WTC11 (cell line): ENCODE results near the gene USP10. TPM values are rescaled to one million over a fixed set of nuclear protein-coding genes. Genes with fewer than 3 reads are reported as not detected.

Experiments
- ATAC-seq: fragments of 200-7000 bp; cut with Tn5 transposase; 2 replicates; pipeline ENCODE4 v1.10.0; 2021; ENCODE audit warnings: mild to moderate bottlenecking, moderate library complexity
- CTCF ChIA-PET: fragments of 300-600 bp; sonication (Branson Sonifier 250); formaldehyde crosslinking; loops from one replicate; lab custom pipeline; 2021; ENCODE audit warnings: antibody characterized with exemption; lab: Charles Lee
- POLR2A ChIA-PET: fragments of 350-600 bp; sonication (Branson Sonifier 250); formaldehyde crosslinking; loops from one replicate; lab custom pipeline; 2021; ENCODE audit warnings: antibody characterized with exemption; lab: Charles Lee
- DNase-seq: peaks from one replicate; pipeline ENCODE4 v3.0.0; 2021; ENCODE audit warnings: low spot score
- H3K27ac Mint-ChIP-seq: 2 replicates; pipeline ENCODE4 v1.8.0; 2021; ENCODE audit warnings: mixed read lengths
- H3K27me3 Mint-ChIP-seq: 2 replicates; pipeline ENCODE4 v1.8.0; 2021; ENCODE audit warnings: low read depth, mild to moderate bottlenecking, moderate library complexity, mixed read lengths
- H3K36me3 Mint-ChIP-seq: 2 replicates; pipeline ENCODE4 v1.8.0; 2021; ENCODE audit warnings: mixed read lengths
- H3K4me1 Mint-ChIP-seq: 2 replicates; pipeline ENCODE4 v1.8.0; 2022; ENCODE audit warnings: mixed read lengths
- H3K4me3 Mint-ChIP-seq: 2 replicates; pipeline ENCODE4 v1.8.0; 2021; ENCODE audit warnings: mild to moderate bottlenecking, moderate library complexity, mixed read lengths
- H3K9me3 Mint-ChIP-seq: 2 replicates; pipeline ENCODE4 v1.8.0; 2021; ENCODE audit warnings: mixed read lengths
- E2F1 ChIP-seq: sonication (generic); formaldehyde crosslinking; IDR thresholded peaks from 2 replicates; pipeline ENCODE4 v1.8.0; 2022; ENCODE audit warnings: mild to moderate bottlenecking, missing genetic modification reagents
- E2F5 ChIP-seq: sonication (generic); formaldehyde crosslinking; IDR thresholded peaks from 2 replicates; pipeline ENCODE4 v1.8.1; 2022; ENCODE audit warnings: mild to moderate bottlenecking, moderate library complexity, missing genetic modification reagents
- ERG ChIP-seq: fragments of 250-450 bp; sonication (Bioruptor Pico); IDR thresholded peaks from 2 replicates; pipeline ENCODE4 v1.8.0; 2021; ENCODE audit warnings: mild to moderate bottlenecking
- FOXJ3 ChIP-seq: sonication (generic); formaldehyde crosslinking; IDR thresholded peaks from 2 replicates; pipeline ENCODE4 v1.9.0; 2021; ENCODE audit warnings: missing genetic modification reagents, mild to moderate bottlenecking, borderline replicate concordance
- HMGXB4 ChIP-seq: sonication (generic); formaldehyde crosslinking; IDR thresholded peaks from 2 replicates; pipeline ENCODE4 v1.8.1; 2023; ENCODE audit warnings: mild to moderate bottlenecking, moderate library complexity, missing genetic modification reagents
- NR2C2 ChIP-seq: sonication (generic); formaldehyde crosslinking; IDR thresholded peaks from 2 replicates; pipeline ENCODE4 v1.8.0; 2022; ENCODE audit warnings: mild to moderate bottlenecking, missing genetic modification reagents
- RELA ChIP-seq: sonication (generic); formaldehyde crosslinking; IDR thresholded peaks from 2 replicates; pipeline ENCODE4 v1.8.1; 2022; ENCODE audit warnings: missing genetic modification reagents, mild to moderate bottlenecking, borderline replicate concordance
- ZNF425 ChIP-seq: fragments of 250-450 bp; sonication (Bioruptor Pico); conservative IDR thresholded peaks from 2 replicates; pipeline ENCODE4 v1.9.0; 2021; ENCODE audit warnings: mild to moderate bottlenecking
- ZNF671 ChIP-seq: fragments of 250-450 bp; sonication (Bioruptor Pico); IDR thresholded peaks from 2 replicates; pipeline ENCODE4 v1.8.0; 2021; ENCODE audit warnings: mild to moderate bottlenecking
- total RNA-seq: library from RNA; stranded (reverse); gene quantifications from 3 replicates; pipeline ENCODE4 v1.2.3, GENCODE V29; 2021
- TF ChIP-seq, protein P1 (sequence below): sonication (generic); formaldehyde crosslinking; IDR thresholded peaks from 2 replicates; pipeline ENCODE4 v1.8.0; 2023; ENCODE audit warnings: missing genetic modification reagents, mild to moderate bottlenecking, borderline replicate concordance
- TF ChIP-seq, protein P2 (sequence below): sonication (generic); formaldehyde crosslinking; IDR thresholded peaks from 2 replicates; pipeline ENCODE4 v1.8.1; 2022; ENCODE audit warnings: low read depth, mild to moderate bottlenecking, moderate library complexity, missing genetic modification reagents, borderline replicate concordance
- TF ChIP-seq, protein P3 (sequence below): sonication (generic); formaldehyde crosslinking; IDR thresholded peaks from 2 replicates; pipeline ENCODE4 v1.8.1; 2022; ENCODE audit warnings: low read depth, missing genetic modification reagents, borderline replicate concordance
- TF ChIP-seq, protein P4 (sequence below): sonication (generic); formaldehyde crosslinking; IDR thresholded peaks from 2 replicates; pipeline ENCODE4 v1.8.1; 2022; ENCODE audit warnings: missing genetic modification reagents, borderline replicate concordance

USP10 gene
- total RNA-seq, 1 experiment from 2014 or later, result 138 TPM

DNA sequence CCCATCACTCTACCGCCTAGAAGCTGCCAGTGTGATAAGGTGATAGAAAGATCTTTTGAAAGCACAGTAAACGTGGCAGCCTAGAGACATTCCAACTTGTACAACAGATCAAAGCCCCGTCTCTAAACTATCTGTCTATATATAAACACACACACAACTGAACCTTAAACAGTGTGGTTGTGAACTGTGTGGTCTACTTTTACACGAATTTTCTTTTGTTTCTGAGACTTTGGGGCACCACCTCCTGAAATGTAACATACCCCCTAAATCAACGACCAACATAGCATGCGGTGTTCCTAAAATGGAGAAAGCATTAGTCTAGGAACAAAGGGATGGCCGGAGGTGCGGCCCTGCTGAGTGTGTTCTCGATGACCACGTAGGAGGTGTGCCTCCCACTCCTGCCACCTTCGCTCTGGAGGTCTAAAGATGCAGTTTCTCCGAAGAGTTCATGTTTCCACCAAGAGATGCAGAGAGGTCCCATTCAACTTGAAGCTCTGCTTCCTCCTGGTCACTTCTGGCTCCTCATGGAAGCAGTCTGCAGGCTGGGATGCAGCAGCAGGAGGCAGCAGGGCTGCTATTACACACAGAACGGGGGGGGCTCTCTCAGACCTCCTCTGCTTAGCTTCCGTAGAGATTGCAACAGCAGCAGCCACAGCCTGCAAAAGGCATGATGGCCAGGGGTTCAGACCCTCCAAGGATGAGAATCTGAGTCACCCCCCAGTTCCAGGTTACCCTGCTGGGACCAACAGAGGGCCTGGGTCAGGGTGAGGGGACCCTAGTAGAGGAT, 22.6 kb upstream of the USP10 start:
- Mint-ChIP-seq H3K4me3 (no peak overlapping the region), H3K27ac (no peak overlapping the region), H3K27me3 (no peaks in the 10 kb centered on the region), H3K36me3 (no peaks in the 10 kb centered on the region), H3K4me1 (peaks cover 20% of the 10 kb centered on the region), H3K9me3 (no peaks in the 10 kb centered on the region)
- POLR2A ChIA-PET, result no interaction called here
- no peak for TF ChIP-seq ZNF425
- TF ChIP-seq HMGXB4 (CRISPR knock-in tag), result no peak
- no peak for TF ChIP-seq FOXJ3 (CRISPR knock-in tag)
- TF ChIP-seq, protein P1, sequence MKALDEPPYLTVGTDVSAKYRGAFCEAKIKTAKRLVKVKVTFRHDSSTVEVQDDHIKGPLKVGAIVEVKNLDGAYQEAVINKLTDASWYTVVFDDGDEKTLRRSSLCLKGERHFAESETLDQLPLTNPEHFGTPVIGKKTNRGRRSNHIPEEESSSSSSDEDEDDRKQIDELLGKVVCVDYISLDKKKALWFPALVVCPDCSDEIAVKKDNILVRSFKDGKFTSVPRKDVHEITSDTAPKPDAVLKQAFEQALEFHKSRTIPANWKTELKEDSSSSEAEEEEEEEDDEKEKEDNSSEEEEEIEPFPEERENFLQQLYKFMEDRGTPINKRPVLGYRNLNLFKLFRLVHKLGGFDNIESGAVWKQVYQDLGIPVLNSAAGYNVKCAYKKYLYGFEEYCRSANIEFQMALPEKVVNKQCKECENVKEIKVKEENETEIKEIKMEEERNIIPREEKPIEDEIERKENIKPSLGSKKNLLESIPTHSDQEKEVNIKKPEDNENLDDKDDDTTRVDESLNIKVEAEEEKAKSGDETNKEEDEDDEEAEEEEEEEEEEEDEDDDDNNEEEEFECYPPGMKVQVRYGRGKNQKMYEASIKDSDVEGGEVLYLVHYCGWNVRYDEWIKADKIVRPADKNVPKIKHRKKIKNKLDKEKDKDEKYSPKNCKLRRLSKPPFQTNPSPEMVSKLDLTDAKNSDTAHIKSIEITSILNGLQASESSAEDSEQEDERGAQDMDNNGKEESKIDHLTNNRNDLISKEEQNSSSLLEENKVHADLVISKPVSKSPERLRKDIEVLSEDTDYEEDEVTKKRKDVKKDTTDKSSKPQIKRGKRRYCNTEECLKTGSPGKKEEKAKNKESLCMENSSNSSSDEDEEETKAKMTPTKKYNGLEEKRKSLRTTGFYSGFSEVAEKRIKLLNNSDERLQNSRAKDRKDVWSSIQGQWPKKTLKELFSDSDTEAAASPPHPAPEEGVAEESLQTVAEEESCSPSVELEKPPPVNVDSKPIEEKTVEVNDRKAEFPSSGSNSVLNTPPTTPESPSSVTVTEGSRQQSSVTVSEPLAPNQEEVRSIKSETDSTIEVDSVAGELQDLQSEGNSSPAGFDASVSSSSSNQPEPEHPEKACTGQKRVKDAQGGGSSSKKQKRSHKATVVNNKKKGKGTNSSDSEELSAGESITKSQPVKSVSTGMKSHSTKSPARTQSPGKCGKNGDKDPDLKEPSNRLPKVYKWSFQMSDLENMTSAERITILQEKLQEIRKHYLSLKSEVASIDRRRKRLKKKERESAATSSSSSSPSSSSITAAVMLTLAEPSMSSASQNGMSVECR, result no peak
- TF ChIP-seq, protein P2, sequence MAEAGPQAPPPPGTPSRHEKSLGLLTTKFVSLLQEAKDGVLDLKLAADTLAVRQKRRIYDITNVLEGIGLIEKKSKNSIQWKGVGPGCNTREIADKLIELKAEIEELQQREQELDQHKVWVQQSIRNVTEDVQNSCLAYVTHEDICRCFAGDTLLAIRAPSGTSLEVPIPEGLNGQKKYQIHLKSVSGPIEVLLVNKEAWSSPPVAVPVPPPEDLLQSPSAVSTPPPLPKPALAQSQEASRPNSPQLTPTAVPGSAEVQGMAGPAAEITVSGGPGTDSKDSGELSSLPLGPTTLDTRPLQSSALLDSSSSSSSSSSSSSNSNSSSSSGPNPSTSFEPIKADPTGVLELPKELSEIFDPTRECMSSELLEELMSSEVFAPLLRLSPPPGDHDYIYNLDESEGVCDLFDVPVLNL (CRISPR knock-in tag), result no peak
- no peak for TF ChIP-seq NR2C2 (CRISPR knock-in tag)
- TF ChIP-seq ZNF671 (CRISPR knock-in tag), result no peak
- TF ChIP-seq, protein P3, sequence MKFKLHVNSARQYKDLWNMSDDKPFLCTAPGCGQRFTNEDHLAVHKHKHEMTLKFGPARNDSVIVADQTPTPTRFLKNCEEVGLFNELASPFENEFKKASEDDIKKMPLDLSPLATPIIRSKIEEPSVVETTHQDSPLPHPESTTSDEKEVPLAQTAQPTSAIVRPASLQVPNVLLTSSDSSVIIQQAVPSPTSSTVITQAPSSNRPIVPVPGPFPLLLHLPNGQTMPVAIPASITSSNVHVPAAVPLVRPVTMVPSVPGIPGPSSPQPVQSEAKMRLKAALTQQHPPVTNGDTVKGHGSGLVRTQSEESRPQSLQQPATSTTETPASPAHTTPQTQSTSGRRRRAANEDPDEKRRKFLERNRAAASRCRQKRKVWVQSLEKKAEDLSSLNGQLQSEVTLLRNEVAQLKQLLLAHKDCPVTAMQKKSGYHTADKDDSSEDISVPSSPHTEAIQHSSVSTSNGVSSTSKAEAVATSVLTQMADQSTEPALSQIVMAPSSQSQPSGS, result no peak
- no peak for TF ChIP-seq RELA
- no peak for TF ChIP-seq ERG
- TF ChIP-seq E2F1 (CRISPR knock-in tag), result no peak
- TF ChIP-seq, protein P4, sequence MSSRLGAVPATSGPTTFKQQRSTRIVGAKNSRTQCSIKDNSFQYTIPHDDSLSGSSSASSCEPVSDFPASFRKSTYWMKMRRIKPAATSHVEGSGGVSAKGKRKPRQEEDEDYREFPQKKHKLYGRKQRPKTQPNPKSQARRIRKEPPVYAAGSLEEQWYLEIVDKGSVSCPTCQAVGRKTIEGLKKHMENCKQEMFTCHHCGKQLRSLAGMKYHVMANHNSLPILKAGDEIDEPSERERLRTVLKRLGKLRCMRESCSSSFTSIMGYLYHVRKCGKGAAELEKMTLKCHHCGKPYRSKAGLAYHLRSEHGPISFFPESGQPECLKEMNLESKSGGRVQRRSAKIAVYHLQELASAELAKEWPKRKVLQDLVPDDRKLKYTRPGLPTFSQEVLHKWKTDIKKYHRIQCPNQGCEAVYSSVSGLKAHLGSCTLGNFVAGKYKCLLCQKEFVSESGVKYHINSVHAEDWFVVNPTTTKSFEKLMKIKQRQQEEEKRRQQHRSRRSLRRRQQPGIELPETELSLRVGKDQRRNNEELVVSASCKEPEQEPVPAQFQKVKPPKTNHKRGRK (CRISPR knock-in tag), result no peak
- no peak for TF ChIP-seq E2F5 (CRISPR knock-in tag)
- DNase-seq (no peak), ATAC-seq (peak; percentile 47)
- CTCF ChIA-PET, result interaction anchor here (0.7 to 1.8 kb wide), 4 partner anchors 8 to 61 kb away, joined by 3 to 7 read pairs (median 5); no protein-coding TSS in a partner anchor
